OCI-LY1 (cell line): ENCODE data around the gene ZNF664.

Experiments
- H2AFZ ChIP-seq: fragments of 200-600 bp; sonication (generic), shearing (Covaris generic); 2 replicates; pipeline ENCODE4 v1.6.0; 2014; ENCODE audit warnings: antibody characterized with exemption, mild to moderate bottlenecking, low read length
- H3F3A ChIP-seq: fragments of 200-600 bp; sonication (generic), shearing (Covaris generic); 2 replicates; pipeline ENCODE4 v1.6.0; 2014; ENCODE audit warnings: mild to moderate bottlenecking, antibody characterized with exemption, low read length, moderate library complexity; ENCODE audit not compliant: insufficient read depth
- H3K27ac ChIP-seq: fragments of 200-600 bp; sonication (generic); 2 replicates; pipeline ENCODE4 v1.5.1; 2014; ENCODE audit warnings: low read length, mixed run types, mild to moderate bottlenecking, low read depth; ENCODE audit not compliant: poor library complexity, severe bottlenecking
- H3K27me3 ChIP-seq: fragments of 200-600 bp; sonication (generic); 2 replicates; pipeline ENCODE4 v1.6.0; 2014; ENCODE audit warnings: antibody characterized with exemption, mild to moderate bottlenecking, low read length, moderate library complexity; ENCODE audit not compliant: insufficient read depth
- H3K36me3 ChIP-seq: fragments of 200-600 bp; sonication (generic); 2 replicates; pipeline ENCODE4 v1.6.1; 2014; ENCODE audit warnings: mild to moderate bottlenecking, antibody characterized with exemption, low read length, moderate library complexity, mixed read lengths; ENCODE audit not compliant: insufficient read depth
- H3K4me1 ChIP-seq: fragments of 200-600 bp; sonication (generic); 2 replicates; pipeline ENCODE4 v1.5.1; 2014; ENCODE audit warnings: mild to moderate bottlenecking, low read length, moderate library complexity; ENCODE audit not compliant: insufficient read depth, severe bottlenecking
- H3K4me2 ChIP-seq: fragments of 200-600 bp; sonication (generic), shearing (Covaris generic); 2 replicates; pipeline ENCODE4 v1.6.1; 2014; ENCODE audit warnings: low read length
- H3K4me3 ChIP-seq: fragments of 200-600 bp; sonication (generic); 2 replicates; pipeline ENCODE4 v1.5.1; 2014; ENCODE audit warnings: low read length, low read depth, mild to moderate bottlenecking, mixed read lengths; ENCODE audit not compliant: poor library complexity, severe bottlenecking
- H3K79me2 ChIP-seq: fragments of 200-600 bp; shearing (Covaris generic); 2 replicates; pipeline ENCODE4 v1.6.1; 2016; ENCODE audit warnings: mixed run types, low read length, mixed read lengths; ENCODE audit not compliant: insufficient read depth
- H3K9ac ChIP-seq: fragments of 200-600 bp; sonication (generic), shearing (Covaris generic); 2 replicates; pipeline ENCODE4 v1.6.1; 2014; ENCODE audit warnings: mild to moderate bottlenecking, low read length, mixed read lengths
- H3K9me2 ChIP-seq: fragments of 200-600 bp; sonication (generic), shearing (Covaris generic); 2 replicates; pipeline ENCODE4 v1.6.1; 2014; ENCODE audit warnings: low read depth, mild to moderate bottlenecking, low read length, mixed read lengths
- H3K9me3 ChIP-seq: fragments of 200-600 bp; shearing (Covaris generic); 2 replicates; pipeline ENCODE4 v1.6.1; 2014; ENCODE audit warnings: low read length, mixed read lengths
- H4K20me1 ChIP-seq: fragments of 200-600 bp; sonication (generic), shearing (Covaris generic); 2 replicates; pipeline ENCODE4 v1.6.0; 2016; ENCODE audit warnings: mild to moderate bottlenecking, low read length; ENCODE audit not compliant: insufficient read depth
- EZH2 ChIP-seq: fragments of 200-600 bp; sonication (generic), shearing (Covaris generic); IDR thresholded peaks from 2 replicates; pipeline ENCODE4 v1.8.0; 2017; ENCODE audit warnings: borderline replicate concordance, mixed run types, mild to moderate bottlenecking, antibody characterized with exemption, low read length, moderate library complexity, mixed read lengths
- TF ChIP-seq, protein P1 (sequence below): fragments of 200-600 bp; sonication (generic), shearing (Covaris generic); IDR thresholded peaks from 2 replicates; pipeline ENCODE4 v1.5.1; 2017; ENCODE audit warnings: mild to moderate bottlenecking, antibody characterized with exemption, low read length, moderate library complexity, mixed read lengths

ZNF664 gene

DNA sequence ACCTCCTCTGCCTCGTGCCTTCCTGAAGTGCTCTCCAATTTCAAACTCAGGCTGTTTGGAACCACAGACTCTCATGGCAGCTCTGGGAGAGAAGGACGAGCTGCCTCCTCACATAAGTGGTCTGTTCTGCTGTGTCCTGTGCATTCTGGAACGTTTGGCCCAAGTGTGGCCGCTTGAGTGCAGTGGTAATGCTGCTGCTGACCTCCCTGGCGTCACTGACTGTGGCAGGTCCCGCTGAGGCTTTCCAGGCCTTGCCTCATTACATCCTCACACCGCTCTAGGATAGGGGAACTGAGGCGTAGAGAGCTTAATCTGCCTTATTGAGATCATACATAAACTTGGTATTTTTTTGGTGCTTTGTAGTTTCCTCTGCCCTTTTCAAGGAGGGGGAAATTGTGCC is 14.6 kb upstream of the ZNF664 start:
- no peaks in the 10 kb centered on the region; the same call in 1 of the 2 replicates for H3K27me3 ChIP-seq
- no peak overlapping the region for H3K9ac ChIP-seq
- H3K27ac ChIP-seq: no peak overlapping the region
- H3K79me2 ChIP-seq: no peaks in the 10 kb centered on the region
- H3K36me3 ChIP-seq: no peaks in the 10 kb centered on the region
- no peak overlapping the region for H2AFZ ChIP-seq
- no peak for TF ChIP-seq EZH2
- TF ChIP-seq, protein P1, sequence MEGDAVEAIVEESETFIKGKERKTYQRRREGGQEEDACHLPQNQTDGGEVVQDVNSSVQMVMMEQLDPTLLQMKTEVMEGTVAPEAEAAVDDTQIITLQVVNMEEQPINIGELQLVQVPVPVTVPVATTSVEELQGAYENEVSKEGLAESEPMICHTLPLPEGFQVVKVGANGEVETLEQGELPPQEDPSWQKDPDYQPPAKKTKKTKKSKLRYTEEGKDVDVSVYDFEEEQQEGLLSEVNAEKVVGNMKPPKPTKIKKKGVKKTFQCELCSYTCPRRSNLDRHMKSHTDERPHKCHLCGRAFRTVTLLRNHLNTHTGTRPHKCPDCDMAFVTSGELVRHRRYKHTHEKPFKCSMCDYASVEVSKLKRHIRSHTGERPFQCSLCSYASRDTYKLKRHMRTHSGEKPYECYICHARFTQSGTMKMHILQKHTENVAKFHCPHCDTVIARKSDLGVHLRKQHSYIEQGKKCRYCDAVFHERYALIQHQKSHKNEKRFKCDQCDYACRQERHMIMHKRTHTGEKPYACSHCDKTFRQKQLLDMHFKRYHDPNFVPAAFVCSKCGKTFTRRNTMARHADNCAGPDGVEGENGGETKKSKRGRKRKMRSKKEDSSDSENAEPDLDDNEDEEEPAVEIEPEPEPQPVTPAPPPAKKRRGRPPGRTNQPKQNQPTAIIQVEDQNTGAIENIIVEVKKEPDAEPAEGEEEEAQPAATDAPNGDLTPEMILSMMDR: no peak
- no peaks in the 10 kb centered on the region for H3K4me1 ChIP-seq
- no peaks in the 10 kb centered on the region for H4K20me1 ChIP-seq
- H3K9me2 ChIP-seq: no peaks in the 10 kb centered on the region
- H3K4me3 ChIP-seq: no peak overlapping the region
- no peak overlapping the region for H3K4me2 ChIP-seq
- no peaks in the 10 kb centered on the region for H3K9me3 ChIP-seq
- no peaks in the 10 kb centered on the region for H3F3A ChIP-seq

DNA sequence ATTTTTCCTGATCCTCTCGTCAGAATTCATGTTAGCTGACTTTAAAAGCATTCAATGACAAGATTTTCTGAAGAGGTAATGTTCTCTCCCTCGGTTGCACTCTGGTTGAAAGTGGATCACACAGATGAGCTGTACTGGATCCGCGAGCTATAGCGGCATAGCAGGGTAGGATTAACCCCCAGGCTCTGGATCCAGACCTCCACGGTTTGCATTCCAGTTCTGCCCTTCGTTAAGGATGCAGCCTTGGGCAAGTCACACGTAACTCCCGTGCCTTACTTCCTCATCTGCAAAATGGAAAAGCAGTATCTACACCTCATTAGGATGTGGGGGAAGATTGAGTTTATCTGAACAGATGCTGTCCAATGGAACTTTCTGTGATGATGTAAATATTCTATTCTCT is 14.1 kb upstream of the ZNF664 start:
- H3K27me3 ChIP-seq: no peaks in the 10 kb centered on the region; the same call in 1 of the 2 replicates
- no peak overlapping the region for H3K4me3 ChIP-seq
- no peak overlapping the region for H2AFZ ChIP-seq
- H3K27ac ChIP-seq: no peak overlapping the region
- H3F3A ChIP-seq: no peaks in the 10 kb centered on the region
- no peaks in the 10 kb centered on the region for H3K9me3 ChIP-seq
- no peaks in the 10 kb centered on the region for H3K4me1 ChIP-seq
- TF ChIP-seq, protein P1: no peak
- TF ChIP-seq EZH2: no peak
- H3K36me3 ChIP-seq: no peaks in the 10 kb centered on the region
- H3K4me2 ChIP-seq: no peak overlapping the region
- H3K79me2 ChIP-seq: no peaks in the 10 kb centered on the region
- no peaks in the 10 kb centered on the region for H3K9me2 ChIP-seq
- H3K9ac ChIP-seq: no peak overlapping the region
- 0 out of 2 replicates have a peak, but pooled peaks cover 1% of the 10 kb centered on the region for H4K20me1 ChIP-seq

DNA sequence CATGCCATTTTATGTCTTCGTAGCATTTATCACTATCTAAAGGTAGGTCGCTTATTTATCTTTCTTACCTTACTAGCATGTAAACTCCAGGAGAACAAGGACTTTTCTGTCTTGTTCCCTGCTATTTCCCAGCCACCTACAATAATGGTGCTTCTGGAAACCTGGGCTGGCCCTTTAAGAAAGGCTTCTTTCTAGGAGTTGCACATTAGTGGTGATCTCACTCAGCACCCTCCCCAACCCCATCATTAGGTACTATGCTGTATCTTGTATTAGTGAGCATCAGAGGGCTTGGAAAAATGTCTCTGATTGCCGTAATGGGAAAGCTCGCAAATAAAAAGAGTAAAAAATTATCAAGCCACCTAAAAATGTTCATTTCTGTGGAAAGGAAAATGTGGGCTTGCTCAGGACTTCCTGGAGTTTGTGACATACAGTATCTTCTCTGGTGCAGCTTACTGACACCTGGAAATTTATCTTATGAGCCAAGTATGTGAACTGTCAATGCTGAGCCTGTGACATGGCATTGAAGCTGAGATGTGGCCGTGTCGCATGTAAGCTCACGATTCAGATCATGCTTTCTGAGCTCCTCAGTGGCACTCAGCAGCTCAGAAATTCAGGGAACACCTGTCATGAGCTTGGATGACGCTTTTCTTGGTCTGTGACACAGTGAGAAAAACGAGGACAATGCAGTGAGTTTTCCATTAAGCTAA is 12.8 kb upstream of the ZNF664 start:
- Histone ChIP-seq H2AFZ (no peak overlapping the region), H3K27me3 (no peaks in the 10 kb centered on the region; the same call in 1 of the 2 replicates), H3K4me2 (no peak overlapping the region), H3K4me1 (no peaks in the 10 kb centered on the region), H3K27ac (no peak overlapping the region), H3K4me3 (no peak overlapping the region), H4K20me1 (0 out of 2 replicates have a peak, but pooled peaks cover 3% of the 10 kb centered on the region), H3K36me3 (no peaks in the 10 kb centered on the region), H3F3A (no peaks in the 10 kb centered on the region), H3K9me3 (no peaks in the 10 kb centered on the region), H3K9ac (no peak overlapping the region), H3K79me2 (no peaks in the 10 kb centered on the region), H3K9me2 (no peaks in the 10 kb centered on the region)
- TF ChIP-seq EZH2: no peak
- TF ChIP-seq, protein P1: no peak
